Smooth muscle cell of the brain vasculature (primary cell): Measurements from ENCODE around the gene CCNG1.

Experiments
- DNase-seq: peaks from one replicate; pipeline ENCODE4 v3.0.0-alpha.2; 2012; ENCODE audit warnings: low read depth, low spot score

CCNG1 gene

GRCh38 chr5:163489055-163489744, 51.8 kb downstream of the CCNG1 start:
- no peak for DNase-seq

- DNase-seq: no peak
Measured at GRCh38 chr5:163489745-163490075, 52.3 kb downstream of the CCNG1 start.
